ENCODE measurements around the gene ZNF618.

GRCh38 chr9:114055894-114056293 is 179.8 kb downstream of the ZNF618 start:
- no peak for TF ChIP-seq CTCF (IDR thresholded peaks at IDR 0.05)
- TF ChIP-seq POLR2A (IDR thresholded peaks at IDR 0.05): no peak

Measured in esophagus squamous epithelium (tissue), 4 donors.